Activated CD8-positive, alpha-beta memory T cell treated with anti-CD3 and anti-CD28 coated beads, Interleukin-2, amount 50 U/mL, for 48 hours (primary cell): ENCODE data around the gene CCDC120.

Experiments used
- DNase-seq: peaks from one replicate; pipeline ENCODE4 v3.0.0-alpha.2; 2020

The CCDC120 gene

DNA sequence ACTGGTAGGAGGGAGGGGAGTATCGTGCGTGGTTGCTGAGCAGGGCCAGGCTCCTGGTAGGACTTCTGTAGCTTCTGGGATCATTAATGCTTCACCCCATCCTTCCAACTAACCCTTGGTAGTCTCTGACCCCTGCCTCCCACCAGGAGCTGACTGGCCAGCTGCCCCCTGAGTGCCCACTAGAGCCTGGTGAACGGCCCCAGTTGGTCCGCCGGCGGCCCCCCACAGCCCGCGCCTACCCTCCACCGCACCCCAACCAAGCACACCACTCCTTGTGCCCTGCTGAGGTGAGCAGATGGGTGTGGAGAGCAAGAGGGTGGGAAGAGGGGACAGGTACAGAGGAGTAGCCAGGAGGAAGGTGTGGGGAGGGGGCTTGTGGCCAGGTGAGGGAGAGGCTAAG is 4.9 kb downstream of the CCDC120 start:
- no peak for DNase-seq

DNA sequence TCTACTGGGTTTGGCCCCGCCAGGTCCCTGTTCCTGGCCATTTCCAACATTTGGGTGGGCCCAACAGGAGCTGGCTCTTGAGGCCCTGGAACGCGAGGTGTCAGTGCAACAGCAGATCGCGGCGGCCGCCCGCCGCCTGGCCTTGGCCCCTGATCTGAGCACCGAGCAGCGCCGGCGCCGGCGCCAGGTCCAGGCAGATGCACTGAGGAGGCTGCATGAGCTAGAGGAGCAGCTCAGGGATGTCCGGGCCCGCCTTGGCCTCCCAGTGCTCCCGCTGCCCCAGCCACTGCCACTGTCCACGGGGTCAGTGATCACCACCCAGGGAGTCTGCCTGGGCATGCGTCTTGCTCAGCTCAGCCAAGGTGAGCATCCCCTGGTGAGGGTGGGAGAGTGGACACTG is 5.5 kb downstream of the CCDC120 start:
- DNase-seq = no peak

DNA sequence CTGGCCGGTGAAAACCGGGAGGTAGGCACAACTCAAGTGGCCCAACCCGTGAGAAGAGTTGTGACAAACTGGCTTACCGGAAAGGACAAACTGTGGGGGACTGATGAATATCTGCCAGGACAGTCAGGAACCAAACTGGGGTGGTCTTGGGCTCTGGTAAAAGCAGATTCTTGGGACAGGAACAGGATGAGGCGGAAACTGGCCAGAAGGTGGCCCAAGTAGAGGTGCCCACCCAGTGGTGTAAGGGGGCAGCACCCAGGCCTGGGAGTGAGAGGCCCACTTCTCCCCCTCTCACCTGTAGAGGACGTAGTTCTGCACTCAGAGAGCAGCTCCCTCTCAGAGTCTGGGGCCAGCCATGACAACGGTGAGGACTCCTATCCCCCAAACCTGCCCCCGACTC is 5.9 kb downstream of the CCDC120 start:
- DNase-seq = no peak

DNA sequence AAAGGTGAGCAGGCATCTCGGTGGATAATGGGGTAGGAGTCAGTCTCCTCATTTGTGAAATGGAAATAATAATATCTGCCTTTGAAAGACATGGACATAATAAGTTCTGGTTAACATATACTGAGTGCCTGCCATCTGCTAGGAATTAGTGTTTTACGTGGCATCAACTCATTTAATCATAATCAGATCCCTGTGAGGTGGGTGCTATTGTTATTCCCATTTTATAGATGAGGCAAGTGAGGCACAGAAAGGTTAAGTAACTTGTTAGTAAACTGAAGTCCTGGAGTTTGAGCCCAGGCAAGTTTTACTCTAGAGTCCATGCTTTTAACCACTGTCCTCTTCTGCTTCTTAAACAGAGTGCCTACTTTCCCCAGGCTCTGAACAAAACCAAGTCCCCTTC is 7.5 kb downstream of the CCDC120 start:
- no peak for DNase-seq

DNA sequence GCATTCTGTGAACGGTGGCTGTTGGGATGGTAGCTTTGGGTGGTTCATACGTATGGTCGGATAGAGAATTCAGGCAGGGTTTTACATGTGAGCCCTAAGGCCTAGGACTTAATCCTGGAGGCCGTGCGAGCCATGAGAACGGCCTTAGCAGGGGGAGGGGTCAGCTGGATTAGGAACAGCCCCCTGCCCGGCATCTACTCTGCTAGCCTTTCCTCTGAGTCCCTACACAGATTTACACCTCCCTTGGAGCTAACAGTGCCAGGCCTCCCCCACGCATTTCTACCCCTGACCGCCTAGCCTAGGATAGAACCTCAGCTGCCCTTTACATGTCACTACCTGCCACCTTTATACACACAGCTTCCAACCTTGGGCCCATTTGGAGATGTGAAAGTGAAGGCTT is 7.9 kb downstream of the CCDC120 start:
- DNase-seq = no peak

DNA sequence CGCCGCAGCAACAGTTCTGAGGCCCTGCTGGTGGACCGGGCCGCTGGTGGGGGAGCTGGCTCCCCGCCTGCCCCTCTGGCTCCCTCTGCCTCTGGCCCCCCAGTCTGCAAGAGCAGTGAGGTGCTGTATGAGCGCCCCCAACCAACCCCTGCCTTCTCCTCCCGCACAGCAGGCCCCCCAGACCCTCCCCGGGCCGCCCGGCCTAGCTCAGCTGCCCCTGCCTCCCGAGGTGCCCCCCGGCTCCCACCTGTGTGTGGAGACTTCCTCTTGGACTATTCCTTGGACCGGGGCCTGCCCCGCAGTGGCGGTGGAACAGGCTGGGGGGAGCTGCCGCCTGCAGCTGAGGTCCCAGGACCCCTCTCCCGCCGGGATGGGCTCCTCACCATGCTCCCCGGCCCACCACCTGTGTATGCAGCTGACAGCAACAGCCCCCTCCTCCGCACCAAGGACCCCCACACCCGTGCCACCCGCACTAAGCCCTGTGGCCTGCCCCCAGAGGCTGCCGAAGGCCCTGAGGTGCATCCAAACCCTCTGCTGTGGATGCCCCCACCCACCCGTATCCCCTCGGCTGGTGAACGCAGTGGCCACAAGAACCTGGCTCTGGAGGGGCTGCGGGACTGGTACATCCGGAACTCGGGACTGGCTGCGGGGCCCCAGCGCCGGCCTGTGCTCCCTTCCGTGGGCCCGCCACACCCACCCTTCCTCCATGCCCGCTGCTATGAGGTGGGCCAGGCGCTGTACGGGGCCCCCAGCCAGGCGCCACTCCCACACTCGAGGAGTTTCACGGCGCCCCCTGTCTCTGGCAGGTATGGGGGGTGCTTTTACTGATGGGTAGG is 8.7 kb downstream of the CCDC120 start:
- no peak for DNase-seq

DNA sequence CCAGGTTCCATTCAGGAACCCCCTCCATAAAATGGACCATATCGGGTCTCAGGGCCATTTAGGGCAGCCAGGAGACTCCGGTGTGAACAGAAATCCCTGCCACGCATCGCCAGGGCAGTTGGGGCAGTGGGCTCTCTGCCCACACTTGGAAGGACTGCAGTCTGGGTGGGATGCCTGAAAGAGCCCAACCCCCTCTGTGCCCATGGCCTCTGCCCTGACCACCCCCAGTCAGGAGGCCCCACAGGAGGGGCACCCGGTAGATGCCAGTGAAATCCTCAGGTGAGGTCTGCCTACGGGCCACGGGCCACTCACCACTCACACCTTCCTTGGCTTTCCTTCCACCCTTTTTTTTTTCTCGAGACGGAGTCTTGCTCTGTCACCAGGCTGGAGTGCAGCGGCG is 10.2 kb downstream of the CCDC120 start:
- no peak for DNase-seq

DNA sequence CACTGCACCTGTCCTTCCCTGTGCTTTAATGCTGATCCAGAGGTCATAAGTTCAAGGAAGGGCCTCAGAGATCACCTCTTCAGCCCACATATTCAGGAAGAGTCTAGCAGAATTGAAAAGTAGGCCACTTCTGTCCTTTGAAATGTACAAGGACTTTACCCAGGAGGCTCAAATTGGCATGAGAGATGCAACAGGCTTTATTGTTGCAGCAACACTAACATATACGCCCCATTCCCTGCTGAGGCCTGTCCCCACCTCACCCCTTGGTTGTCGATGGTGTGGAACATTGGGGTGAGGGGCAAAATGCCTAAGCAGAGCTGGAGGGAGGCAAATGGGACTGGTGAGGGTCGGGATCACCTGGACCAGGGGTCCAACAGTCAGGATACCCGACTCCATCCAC is 12.2 kb downstream of the CCDC120 start:
- no peak for DNase-seq

DNA sequence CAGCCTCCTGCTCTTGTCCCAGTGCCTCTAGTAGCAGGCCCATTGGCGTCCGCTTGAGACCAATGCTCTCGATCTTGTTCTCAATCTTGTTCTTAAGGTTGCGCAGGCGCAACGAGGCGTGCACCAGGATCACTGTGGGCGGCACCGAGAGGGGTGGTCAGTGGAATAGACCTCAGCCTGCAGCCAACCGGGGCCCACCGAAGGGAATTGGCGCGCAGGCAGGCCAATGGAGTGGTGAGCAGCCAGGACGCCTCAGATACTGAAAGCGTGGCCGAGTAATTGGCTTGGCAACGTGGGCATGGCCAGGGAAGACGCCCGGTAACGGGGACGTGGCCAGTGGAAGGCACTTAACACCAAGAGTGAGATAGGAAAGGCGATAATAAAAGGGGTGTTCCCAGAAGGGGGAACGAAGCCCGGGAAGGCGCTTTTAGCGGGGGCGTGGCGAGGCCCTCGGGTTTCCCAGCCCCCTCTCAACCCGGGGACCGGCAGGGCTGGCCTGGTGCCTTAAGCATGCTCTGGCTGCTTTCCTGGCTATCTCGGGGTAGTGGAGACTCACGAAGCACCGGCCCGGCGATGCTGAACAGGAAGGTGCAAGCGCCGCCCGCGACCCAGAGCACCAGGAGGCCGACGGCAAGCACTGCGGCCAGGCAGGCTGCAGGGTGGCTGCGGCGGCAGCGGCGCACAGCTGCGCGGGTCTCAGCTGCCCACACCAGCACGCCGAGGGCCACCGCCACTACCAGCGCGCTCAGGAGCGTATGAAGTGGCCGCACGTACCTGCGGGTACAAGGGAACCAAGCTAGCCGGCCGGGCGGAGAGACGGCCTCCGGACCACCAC is 13.3 kb downstream of the CCDC120 start:
- no peak for DNase-seq

DNA sequence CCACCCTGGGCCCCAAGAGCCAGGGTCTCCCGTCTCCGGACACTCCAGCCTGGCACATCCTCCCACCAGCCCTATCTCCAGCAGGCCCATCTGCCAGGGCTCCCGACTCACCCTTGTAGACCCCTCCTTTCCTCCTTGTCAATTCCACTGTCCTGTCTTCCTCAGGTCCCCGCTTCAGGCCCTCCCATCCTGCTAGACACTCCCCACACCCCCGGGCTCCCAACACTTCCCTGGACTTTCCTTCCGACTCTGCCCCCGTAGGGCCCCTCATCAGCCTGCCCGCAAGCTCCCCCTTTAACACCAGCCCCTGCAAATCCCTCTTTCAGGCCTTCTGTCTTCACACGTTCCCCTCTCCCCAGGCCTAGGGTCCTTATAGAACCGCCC is 13.9 kb downstream of the CCDC120 start:
- DNase-seq = no peak

DNA sequence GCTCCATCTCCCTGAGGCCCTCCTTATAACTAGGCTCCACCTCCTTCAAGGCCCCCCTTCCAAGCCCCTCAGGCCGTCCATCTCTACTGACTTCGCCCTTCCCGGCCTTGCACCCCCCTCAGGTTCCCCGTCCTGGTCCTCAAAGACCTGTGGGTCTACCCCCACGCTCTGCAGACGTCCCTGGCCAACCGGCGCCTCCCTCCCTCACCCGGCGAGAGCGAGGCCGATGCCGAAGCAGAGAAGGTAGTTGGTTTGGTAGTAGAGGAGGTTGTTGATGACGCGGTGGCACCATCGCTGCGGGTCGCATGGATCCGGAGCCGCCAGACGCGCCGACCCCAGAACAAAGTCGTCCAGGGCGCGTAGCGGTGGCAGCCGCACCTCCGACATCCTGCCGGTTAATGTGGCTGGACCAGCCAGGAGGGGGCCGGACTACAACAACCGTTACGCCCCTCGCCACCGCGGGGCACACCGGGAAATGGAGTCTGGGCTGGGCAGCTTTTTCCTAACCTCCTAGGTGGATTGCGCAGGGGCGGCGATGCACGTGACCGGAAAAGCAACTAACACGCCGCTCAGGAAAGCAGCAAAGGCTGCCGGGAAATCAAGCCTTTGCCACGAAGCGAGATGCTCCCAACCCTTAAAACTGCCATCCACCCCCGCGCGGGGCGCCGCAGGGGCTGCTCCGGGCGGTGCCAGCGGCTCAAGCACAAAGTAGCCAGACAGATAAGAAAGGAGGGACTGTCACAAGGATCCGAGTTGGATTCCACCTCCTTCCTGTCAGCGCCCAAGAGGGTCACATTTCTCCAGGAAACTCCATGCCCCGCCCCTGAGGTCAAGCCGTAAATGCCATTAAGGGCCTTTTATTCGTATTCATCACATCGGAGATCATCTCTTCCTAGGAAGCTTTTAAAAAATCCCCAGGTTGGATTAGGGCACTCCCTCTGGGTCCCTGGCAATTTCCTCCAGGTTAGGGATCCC is 15.1 kb downstream of the CCDC120 start, which contains the start of gene PRAF2:
Gene PRAF2 (minus strand): TSS at position 402 of the 975 bp plus-strand sequence. CDS start 15 bp downstream, at position 387.
- DNase-seq = peak; percentile 90

DNA sequence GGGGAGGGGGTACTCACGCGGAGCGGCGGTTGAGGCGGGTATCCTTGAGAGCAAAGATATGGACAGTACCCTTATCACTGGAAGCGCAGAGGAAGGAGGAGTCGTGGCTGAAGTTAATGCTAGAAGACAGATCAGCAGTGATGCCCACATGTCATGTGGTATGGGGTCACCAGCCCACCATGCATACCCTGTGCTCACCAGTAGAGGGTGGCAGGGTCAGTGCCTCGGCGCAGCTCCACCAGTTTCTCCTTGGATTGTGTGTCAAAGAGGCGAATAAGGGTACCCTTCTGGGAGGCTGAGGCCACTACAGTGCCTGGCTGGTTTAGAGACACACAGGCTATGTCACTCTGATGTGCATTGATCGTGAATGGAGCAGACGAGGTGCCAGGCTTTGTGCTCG is 16.5 kb downstream of the CCDC120 start:
- no peak for DNase-seq

DNA sequence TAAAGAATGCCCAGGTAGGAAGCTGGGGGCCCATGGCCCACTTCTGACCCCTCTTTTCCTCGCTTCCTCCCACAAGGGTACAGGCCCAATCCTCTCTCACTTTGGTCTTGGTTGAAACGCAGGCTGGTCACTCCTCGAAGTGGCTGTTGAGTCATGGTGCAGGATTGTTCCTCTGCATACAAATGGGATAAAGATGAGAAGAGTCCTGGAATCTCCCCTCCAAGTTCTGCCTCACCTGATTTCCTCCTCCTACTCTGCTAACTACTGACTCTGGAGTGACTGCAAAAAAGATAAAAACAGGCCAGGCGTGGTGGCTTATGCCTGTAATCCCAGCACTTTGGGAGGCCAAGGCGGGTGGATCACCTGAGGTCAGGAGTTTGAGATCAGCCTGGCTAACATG is 19.1 kb downstream of the CCDC120 start:
- DNase-seq = no peak

DNA sequence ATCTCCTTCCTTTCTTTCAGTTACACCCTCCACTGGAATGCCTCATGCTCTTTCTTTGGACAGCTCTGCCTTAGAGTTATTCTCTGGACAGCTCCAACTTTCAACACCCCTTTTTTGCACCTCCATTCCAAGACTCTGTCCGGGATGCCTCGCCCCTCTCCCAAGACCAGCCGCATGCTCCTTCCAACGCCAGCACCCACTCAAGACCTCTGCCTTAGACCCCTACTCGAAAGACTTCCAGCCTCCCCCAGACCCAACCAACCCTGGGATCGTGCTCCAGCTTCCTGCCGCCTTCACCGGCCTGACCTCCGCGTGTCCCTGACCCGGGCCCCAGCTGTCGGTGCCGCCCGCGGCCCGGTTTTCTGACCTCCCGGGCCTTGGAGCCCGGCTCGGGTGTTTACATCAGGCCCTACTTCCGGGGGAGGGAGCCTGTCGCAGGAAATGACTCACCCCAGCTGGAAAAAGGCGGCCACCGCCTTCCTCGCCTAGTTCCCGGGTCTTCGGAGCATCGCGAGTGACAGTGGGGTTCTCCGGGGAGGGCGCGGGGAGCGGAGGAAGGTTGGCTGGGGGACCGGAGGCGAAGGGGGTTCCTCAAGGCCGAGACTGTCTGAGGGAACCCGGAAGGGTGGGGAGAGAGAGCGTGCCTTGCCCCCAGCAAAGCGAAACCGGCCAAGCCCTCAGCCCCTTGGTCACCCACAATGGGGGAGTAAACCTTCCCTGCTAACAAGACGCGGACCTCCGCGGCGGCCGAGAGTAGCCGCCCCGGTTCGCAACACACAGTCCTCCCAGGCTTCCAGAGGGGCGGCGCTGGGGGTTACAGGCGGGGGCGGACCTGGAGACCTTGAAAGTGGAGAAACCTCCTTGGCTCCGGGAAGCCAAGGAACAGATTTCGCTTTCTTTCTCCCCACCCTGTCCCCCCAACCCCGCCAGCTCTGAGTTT is 21.0 kb downstream of the CCDC120 start, which contains the start of gene WDR45:
Gene WDR45 (minus strand): TSS at position 399 of the 940 bp plus-strand sequence. CDS start 1,792 bp downstream, outside the sequence.
- DNase-seq = peak; percentile 76

DNA sequence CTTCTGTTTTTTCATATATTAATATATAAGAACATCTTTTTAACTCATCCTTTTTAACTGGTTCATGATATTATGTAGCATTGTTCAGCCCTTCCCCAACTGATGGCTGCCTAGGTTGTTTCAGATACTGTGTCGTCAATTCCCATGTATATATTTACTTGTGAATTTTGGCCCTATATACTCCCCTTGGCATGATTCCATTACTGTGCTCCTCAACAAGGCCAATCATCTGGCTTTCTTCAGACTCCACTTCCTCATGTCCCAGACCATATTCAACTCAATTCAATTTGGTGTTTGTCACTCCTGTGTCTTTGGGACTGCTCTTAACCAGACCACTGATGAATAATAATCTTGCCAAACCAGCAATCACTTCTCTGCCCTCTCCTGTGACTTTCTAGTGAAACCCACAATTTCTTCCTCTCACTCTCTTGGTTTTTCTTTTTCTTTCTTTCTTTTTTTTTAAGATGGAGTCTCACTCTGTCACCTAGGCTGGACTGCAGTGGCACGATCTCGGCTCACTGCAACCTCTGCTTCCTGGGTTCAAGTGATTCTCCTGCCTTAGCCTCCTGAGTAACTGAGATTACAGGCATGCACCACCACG is 23.6 kb downstream of the CCDC120 start:
- no peak for DNase-seq

DNA sequence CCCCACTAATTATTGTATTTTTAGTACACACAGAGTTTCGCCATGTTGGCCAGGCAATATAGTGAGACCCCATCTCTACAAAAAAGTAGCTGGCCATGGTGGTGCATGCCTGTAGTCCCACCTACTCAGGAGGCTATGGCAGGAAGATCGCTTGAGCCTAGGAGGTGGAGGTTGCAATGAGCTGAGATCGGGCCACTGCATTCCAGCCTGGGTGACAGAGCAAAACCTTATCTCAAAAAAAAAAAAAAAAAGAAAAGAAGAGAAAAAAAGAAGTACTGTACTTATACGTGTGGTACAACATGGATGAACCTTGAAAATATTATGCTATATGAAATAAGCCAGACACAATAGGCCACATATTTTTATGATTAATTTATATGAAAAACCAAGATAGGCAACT is 30.8 kb downstream of the CCDC120 start:
- DNase-seq = no peak

DNA sequence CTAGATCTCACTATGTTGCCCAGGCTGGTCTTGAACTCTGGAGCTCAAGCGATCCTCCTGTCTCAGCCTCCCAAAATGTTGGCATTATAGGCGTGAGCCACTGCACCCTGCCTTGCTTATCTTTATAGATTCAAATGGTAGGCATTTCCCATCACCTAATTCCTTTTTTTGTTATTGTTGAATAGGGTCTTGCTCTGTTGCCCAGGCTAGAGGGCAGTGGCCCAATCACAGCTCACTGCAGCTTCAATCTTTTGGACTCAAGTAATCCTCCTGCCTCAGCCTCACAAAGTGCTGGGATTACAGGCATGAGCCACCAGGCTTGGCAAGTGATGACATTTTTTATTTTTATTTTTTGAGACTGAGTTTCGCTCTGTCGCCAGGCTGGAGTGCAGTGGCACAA is 37.6 kb downstream of the CCDC120 start:
- DNase-seq = no peak

DNA sequence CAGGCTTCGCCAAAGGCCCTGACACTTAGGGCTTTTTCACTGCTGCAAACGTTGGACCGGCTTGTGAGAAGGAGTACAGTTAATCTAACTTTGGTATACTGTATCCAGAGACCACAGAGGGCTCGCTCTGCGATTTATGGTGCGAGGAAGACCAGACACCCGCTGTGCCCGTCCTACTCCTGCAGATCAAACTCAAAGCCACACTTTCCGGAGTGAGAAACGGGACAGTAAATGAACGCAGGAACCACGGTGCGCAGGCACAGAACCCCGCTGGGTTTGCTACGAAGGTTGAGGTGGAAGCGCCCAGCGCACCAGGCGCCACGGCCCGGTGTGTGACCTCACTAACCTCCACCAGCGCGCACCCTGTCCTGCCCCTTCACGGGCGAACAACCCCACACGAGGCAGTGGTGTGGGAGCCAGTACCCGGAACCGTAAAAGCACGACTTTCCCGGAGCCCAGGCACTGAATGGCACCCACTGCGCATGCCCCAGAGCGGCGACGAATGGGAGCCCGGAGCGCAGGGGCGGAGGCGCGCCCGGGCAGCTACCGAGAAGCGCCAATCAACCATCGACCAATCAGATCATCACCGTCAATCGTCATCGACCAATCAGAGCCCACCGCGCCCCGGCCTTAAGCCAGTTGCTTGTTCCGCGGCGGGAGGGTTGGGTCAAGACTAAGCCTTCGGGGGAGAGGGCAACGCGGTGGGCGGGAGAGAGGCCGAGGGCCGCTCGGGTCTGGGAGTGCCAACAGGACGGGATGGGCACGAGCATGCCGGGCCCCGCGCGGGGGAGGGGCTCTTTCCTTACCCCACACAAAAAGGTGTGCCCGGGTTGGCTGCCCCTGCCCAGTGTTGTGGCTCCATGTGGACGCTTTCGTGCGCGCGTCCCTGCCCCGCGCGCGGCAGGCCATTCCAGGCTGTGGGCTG is 42.2 kb downstream of the CCDC120 start:
- peak; percentile 89 for DNase-seq

DNA sequence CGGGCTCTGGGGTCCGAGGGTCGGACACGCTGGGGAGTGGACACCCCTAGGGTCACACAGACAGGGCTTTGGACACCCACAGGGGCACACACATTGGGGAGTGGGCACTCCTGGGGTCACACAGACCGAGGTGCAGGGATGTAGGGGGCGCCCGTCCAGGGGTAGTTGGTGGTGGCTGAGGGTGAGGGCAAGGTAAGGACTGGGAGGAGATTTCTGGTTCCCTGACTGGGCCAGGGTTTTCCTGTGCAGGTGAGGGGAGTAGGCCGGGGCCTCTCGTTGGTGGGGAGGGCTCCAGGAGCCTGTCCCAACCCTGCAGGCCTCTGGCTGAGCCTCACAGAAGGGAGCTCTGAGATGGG is 42.8 kb downstream of the CCDC120 start:
- DNase-seq = no peak

DNA sequence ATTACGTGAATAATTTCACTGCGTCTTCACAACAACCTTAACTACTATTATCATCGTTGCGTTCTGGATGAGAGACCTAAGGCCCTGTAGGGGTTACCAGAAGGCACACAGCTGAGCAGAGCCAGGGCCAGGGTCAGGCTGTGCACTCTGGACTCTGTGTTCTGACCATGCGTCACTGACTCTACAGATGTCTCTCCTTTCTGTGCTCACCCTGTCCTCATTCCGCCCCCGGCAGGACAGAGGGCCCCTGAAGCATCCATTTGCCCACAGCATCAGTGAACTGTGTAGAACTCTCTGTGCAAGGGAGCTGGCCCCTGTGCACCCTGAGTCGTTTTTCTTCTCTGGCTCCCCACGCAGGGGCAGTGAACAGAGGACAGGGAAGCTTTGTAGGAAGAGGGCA is 43.4 kb downstream of the CCDC120 start:
- DNase-seq = no peak
